SK-N-SH (cell line): ENCODE data around the gene ZXDC. TPM values are rescaled to one million over a fixed set of nuclear protein-coding genes. Genes with fewer than 3 reads are reported as not detected.

Source experiments
- CTCF ChIA-PET: fragments of 300-600, 350-600 bp; formaldehyde crosslinking; extraction: SDS; loops from one replicate; lab custom pipeline; 2021; lab: Yijun Ruan, JAX
- POLR2A ChIA-PET: fragments of 350-600 bp; sonication (Branson Sonifier 250); formaldehyde crosslinking; extraction: SDS; loops from one replicate; lab custom pipeline; 2020; ENCODE audit warnings: antibody characterized with exemption, inconsistent platforms; lab: Yijun Ruan, JAX
- DNase-seq: peaks from one replicate; pipeline ENCODE4 v3.0.0; 2012
- H2AFZ ChIP-seq: fragments of 200-600 bp; sonication (generic); 2 replicates; pipeline ENCODE4 v1.8.1; 2016; ENCODE audit warnings: antibody characterized with exemption, mild to moderate bottlenecking, low read depth
- H3F3A ChIP-seq: fragments of 200-600 bp; sonication (generic); replicated peaks from 2 replicates; pipeline ENCODE3; 2016; ENCODE audit warnings: antibody characterized with exemption, mild to moderate bottlenecking; ENCODE audit not compliant: insufficient read depth
- H3K27ac ChIP-seq, 2 experiments: fragments of 200-500 bp in 1 of 2; fragments of 200-600 bp in 1 of 2; sonication (Bioruptor generic) in 1 of 2; sonication (generic), shearing (Covaris generic) in 1 of 2; 2 replicates each; pipeline versions ENCODE4 v1.5.1 to v1.6.1; 2014 to 2016; ENCODE audit warnings: low read depth in 2 of 2, inconsistent platforms in 1 of 2, low read length in 1 of 2, mild to moderate bottlenecking in 1 of 2, mixed read lengths in 1 of 2
- H3K27me3 ChIP-seq: fragments of 200-600 bp; sonication (generic), shearing (Covaris generic); 2 replicates; pipeline ENCODE4 v1.6.1; 2016; ENCODE audit warnings: mixed run types; ENCODE audit not compliant: insufficient read depth
- H3K36me3 ChIP-seq, 2 experiments: fragments of 200-500 bp in 1 of 2; fragments of 200-600 bp in 1 of 2; sonication (Bioruptor generic) in 1 of 2; sonication (generic) in 1 of 2; replicated peaks in 1 of 2; 2 replicates each; pipeline versions ENCODE3 to v1.5.1; 2014 to 2016; ENCODE audit warnings: low read length in 1 of 2, mild to moderate bottlenecking in 1 of 2; ENCODE audit not compliant: insufficient read depth in 2 of 2, control insufficient read depth in 1 of 2
- H3K4me1 ChIP-seq, 2 experiments: fragments of 200-500 bp in 1 of 2; fragments of 200-600 bp in 1 of 2; sonication (Bioruptor generic) in 1 of 2; sonication (generic), shearing (Covaris generic) in 1 of 2; 2 replicates each; pipeline versions ENCODE4 v1.5.1 to v1.6.1; 2014 to 2016; ENCODE audit warnings: low read depth in 1 of 2, low read length in 1 of 2, mixed run types in 1 of 2; ENCODE audit not compliant: insufficient read depth in 2 of 2, control insufficient read depth in 1 of 2
- H3K4me2 ChIP-seq: fragments of 200-600 bp; sonication (generic), shearing (Covaris generic); 2 replicates; pipeline ENCODE4 v1.6.1; 2017; ENCODE audit warnings: mixed run types
- H3K4me3 ChIP-seq, 2 experiments: fragments of 200-500 bp in 1 of 2; fragments of 200-600 bp in 1 of 2; sonication (Bioruptor generic) in 1 of 2; sonication (generic), shearing (Covaris generic) in 1 of 2; 2 replicates each; pipeline versions ENCODE4 v1.5.1 to v1.8.1; 2014 to 2016; ENCODE audit warnings: low read depth in 2 of 2, inconsistent platforms in 1 of 2, low read length in 1 of 2, mild to moderate bottlenecking in 1 of 2, mixed read lengths in 1 of 2, moderate library complexity in 1 of 2
- H3K79me2 ChIP-seq: fragments of 200-600 bp; sonication (generic); 2 replicates; pipeline ENCODE4 v1.8.1; 2017; ENCODE audit warnings: mild to moderate bottlenecking; ENCODE audit not compliant: insufficient read depth
- H3K9ac ChIP-seq: fragments of 200-600 bp; sonication (generic); 2 replicates; pipeline ENCODE4 v1.6.1; 2017; ENCODE audit warnings: mixed run types
- H3K9me2 ChIP-seq: fragments of 200-600 bp; sonication (generic); 2 replicates; pipeline ENCODE4 v1.6.1; 2017; ENCODE audit warnings: mixed run types
- H3K9me3 ChIP-seq: fragments of 200-600 bp; sonication (generic); 2 replicates; pipeline ENCODE4 v1.6.1; 2017; ENCODE audit warnings: mixed run types, mild to moderate bottlenecking, moderate library complexity
- H4K20me1 ChIP-seq: fragments of 200-600 bp; sonication (generic); 2 replicates; pipeline ENCODE4 v1.6.1; 2017; ENCODE audit warnings: mild to moderate bottlenecking, mixed run types; ENCODE audit not compliant: insufficient read depth
- CTCF ChIP-seq: fragments of 200-600 bp; sonication (generic); IDR thresholded peaks from 2 replicates; pipeline ENCODE4 v1.6.1; 2017; ENCODE audit warnings: antibody characterized with exemption, mild to moderate bottlenecking, moderate library complexity
- ELF1 ChIP-seq: IDR thresholded peaks from 2 replicates; pipeline ENCODE4 v1.4.0; 2012
- EP300 ChIP-seq, 2 experiments: IDR thresholded peaks; 2 replicates each; pipeline versions ENCODE4 v1.4.0 to v1.6.1; 2012; ENCODE audit warnings: borderline replicate concordance in 1 of 2, low read depth in 1 of 2, low read length in 1 of 2
- FOXJ3 ChIP-seq: sonication (generic); formaldehyde crosslinking; IDR thresholded peaks from 2 replicates; pipeline ENCODE4 v1.5.1; 2020; ENCODE audit warnings: mild to moderate bottlenecking, missing genetic modification reagents
- IRF3 ChIP-seq: fragments of 150-350 bp; IDR thresholded peaks from 2 replicates; pipeline ENCODE4 v1.6.1; 2016; ENCODE audit warnings: mild to moderate bottlenecking, low read depth, low read length
- JUND ChIP-seq: IDR thresholded peaks from 2 replicates; pipeline ENCODE4 v1.4.0; 2012
- MAX ChIP-seq: IDR thresholded peaks from 2 replicates; pipeline ENCODE4 v1.4.0; 2012; ENCODE audit warnings: low read depth
- MEF2A ChIP-seq: IDR thresholded peaks from 2 replicates; pipeline ENCODE4 v1.4.0; 2012; ENCODE audit warnings: low read depth, borderline replicate concordance
- NRF1 ChIP-seq: IDR thresholded peaks from 2 replicates; pipeline ENCODE4 v1.6.1; 2012; ENCODE audit warnings: low read depth, mild to moderate bottlenecking, low read length
- PBX3 ChIP-seq: IDR thresholded peaks from 2 replicates; pipeline ENCODE4; 2012
- REST ChIP-seq: IDR thresholded peaks from 2 replicates; pipeline ENCODE4 v1.6.1; 2012; ENCODE audit warnings: mild to moderate bottlenecking, low read depth, low read length, moderate library complexity
- RFX5 ChIP-seq: IDR thresholded peaks from 2 replicates; pipeline ENCODE4 v1.6.1; 2012; ENCODE audit warnings: mild to moderate bottlenecking, improper control_type of control experiment, low read length
- TAF1 ChIP-seq: IDR thresholded peaks from 2 replicates; pipeline ENCODE4 v1.6.1; 2012; ENCODE audit warnings: low read depth, mild to moderate bottlenecking, low read length, moderate library complexity, borderline replicate concordance
- TEAD4 ChIP-seq: IDR thresholded peaks from 2 replicates; pipeline ENCODE4 v1.4.0; 2012; ENCODE audit warnings: mild to moderate bottlenecking, borderline replicate concordance; ENCODE audit not compliant: insufficient read depth
- USF1 ChIP-seq: IDR thresholded peaks from 2 replicates; pipeline ENCODE4 v1.4.0; 2012; ENCODE audit warnings: low read depth, borderline replicate concordance
- WGBS: methylation state at CpG from one replicate; pipeline ENCODE4 v1.1.6; 2017; ENCODE audit warnings: low lambda C conversion rate; 5-methylcytosine and 5-hydroxymethylcytosine counted together
- polyA plus RNA-seq, 3 experiments: library from polyadenylated mRNA; depleted of rRNA; stranded (reverse); fragments of >200 nt; gene quantifications; 2 replicates each; pipeline ENCODE4 v1.2.3, GENCODE V29; 2012

Gene ZXDC
- polyA plus RNA-seq, 1 of the 3 experiments (the other 2 are of a cell fraction): 8.5 TPM

- TF ChIP-seq CTCF: no peak
- TF ChIP-seq EP300 (IDR thresholded peaks at IDR 0.05; ENCODE audit: borderline replicate concordance in 1 of 2, low read depth in 1 of 2, low read length in 1 of 2): no peak
Observed at GRCh38 chr3:126419886-126420786, 55.6 kb downstream of the ZXDC start (continued).

- H4K20me1 ChIP-seq: no peaks in the 10 kb centered on the region
- no peak overlapping the region for H3K4me3 ChIP-seq
- H2AFZ ChIP-seq: no peak overlapping the region
- ChIA-PET POLR2A (no interaction called here), CTCF (interaction anchor here (0.7 kb wide), 1 partner anchor 52 kb away, joined by 3 read pairs; no protein-coding TSS in a partner anchor)
- WGBS: 94% methylated on average over 4 of the region's 6 CpGs
- DNase-seq: peak; percentile 14
- no peak overlapping the region for H3K4me2 ChIP-seq
- H3K9ac ChIP-seq: no peak overlapping the region
- no peaks in the 10 kb centered on the region for H3F3A ChIP-seq
- peaks cover 0 to 12% of the 10 kb centered on the region in 2 experiments; a peak in 1 of 4 replicates for H3K4me1 ChIP-seq
- TF ChIP-seq IRF3: no peak
- TF ChIP-seq FOXJ3 (CRISPR knock-in tag): no peak
- TF ChIP-seq ELF1: no peak
- TF ChIP-seq REST: no peak
- TF ChIP-seq MEF2A: no peak
- TF ChIP-seq TAF1: no peak
- TF ChIP-seq RFX5: no peak
- no peak for TF ChIP-seq PBX3
- TF ChIP-seq USF1: no peak
- TF ChIP-seq JUND: no peak
- no peak for TF ChIP-seq MAX
- no peak for TF ChIP-seq TEAD4
- no peak for TF ChIP-seq NRF1
- H3K79me2 ChIP-seq: no peaks in the 10 kb centered on the region
- no peaks in the 10 kb centered on the region for H3K9me3 ChIP-seq
- no peak overlapping the region for H3K27ac ChIP-seq
- no peaks in the 10 kb centered on the region for H3K27me3 ChIP-seq
- H3K9me2 ChIP-seq: no peaks in the 10 kb centered on the region
- H3K36me3 ChIP-seq: no peaks in the 10 kb centered on the region
Observed at GRCh38 chr3:126419151-126419703, 56.5 kb downstream of the ZXDC start.
